SK-N-SH treated with all-trans-retinoic acid at 6 μM for 48 hours (cell line): ENCODE data around the gene GNA12.

ENCODE experiments used
- GLIS3 ChIP-seq: fragments of 250-450 bp; sonication (Bioruptor Pico); IDR thresholded peaks from 2 replicates; pipeline ENCODE4 v1.5.0; 2020; ENCODE audit warnings: mild to moderate bottlenecking, moderate library complexity
- PATZ1 ChIP-seq: fragments of 250-450 bp; sonication (Bioruptor Pico); IDR thresholded peaks from 2 replicates; pipeline ENCODE4 v1.8.0; 2020; ENCODE audit warnings: mild to moderate bottlenecking, moderate library complexity, borderline replicate concordance
- ZFP3 ChIP-seq: fragments of 250-450 bp; sonication (Bioruptor Pico); IDR thresholded peaks from 2 replicates; pipeline ENCODE4 v1.5.0; 2020; ENCODE audit warnings: mild to moderate bottlenecking, moderate library complexity

GRCh38 chr7:2858621-2859020 is 14.5 kb upstream of the GNA12 start:
- TF ChIP-seq PATZ1 (CRISPR knock-in tag) (no peak), ZFP3 (CRISPR knock-in tag) (no peak), GLIS3 (CRISPR knock-in tag) (no peak)
